Tibial nerve (tissue), 4 donors: ENCODE data around the gene YAF2.

Experiments
- CTCF ChIP-seq, 5 experiments: fragments of 200-600 bp in 3 of 5; fragments of 450-650 bp in 2 of 5; sonication (generic) in 3 of 5; IDR thresholded peaks; one replicate each; pipeline ENCODE4 v1.5.1; 2016 to 2019; ENCODE audit warnings: antibody characterized with exemption in 5 of 5, mild to moderate bottlenecking in 3 of 5, moderate library complexity in 2 of 5
- EP300 ChIP-seq, 2 donors: sonication (generic); formaldehyde crosslinking; IDR thresholded peaks; one replicate each; pipeline ENCODE4 v1.6.1; 2017; ENCODE audit warnings: antibody characterized with exemption in 2 of 2, mild to moderate bottlenecking in 1 of 2
- POLR2A ChIP-seq, 2 donors: fragments of 450-650 bp; IDR thresholded peaks; one replicate each; pipeline ENCODE4 v1.6.1; 2017; ENCODE audit warnings: antibody characterized with exemption in 2 of 2, mild to moderate bottlenecking in 2 of 2, moderate library complexity in 2 of 2

DNA sequence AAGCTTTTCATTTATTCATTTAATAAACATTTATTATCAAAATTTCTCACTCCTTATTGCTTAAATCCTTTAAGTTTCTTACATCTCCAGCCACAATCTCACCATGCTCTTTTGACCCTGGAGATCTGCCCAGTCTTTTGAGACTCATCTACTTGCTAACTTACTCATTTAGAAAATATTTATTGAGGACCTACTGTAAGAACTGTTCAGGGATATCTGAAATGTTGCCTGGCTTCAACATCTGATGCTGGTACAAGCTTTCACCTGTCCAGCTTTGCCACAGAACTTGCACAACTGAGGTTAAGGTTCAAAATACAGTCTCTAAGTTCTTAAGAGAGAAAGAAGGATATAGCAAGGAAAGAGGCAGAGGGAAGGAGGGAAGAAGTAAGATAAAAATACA, 75.9 kb downstream of the YAF2 start:
- TF ChIP-seq CTCF (IDR thresholded peaks at IDR 0.05): no peak
- no peak for TF ChIP-seq POLR2A (IDR thresholded peaks at IDR 0.05)
- TF ChIP-seq EP300 (IDR thresholded peaks at IDR 0.05): no peak
